ENCODE results near the gene CUL7. TPM values are rescaled to one million over a fixed set of nuclear protein-coding genes. Genes with fewer than 3 reads are reported as not detected.

Gene CUL7
- total RNA-seq, 1 donor from 2014 or later = 20.1 TPM

- Histone ChIP-seq H3K4me3 (peak overlapping the region; percentile 74), H3K36me3 (no peaks in the 10 kb centered on the region), H3K27me3 (no peaks in the 10 kb centered on the region), H3K9me3 (no peaks in the 10 kb centered on the region), H3K4me1 (peaks cover 14% of the 10 kb centered on the region), H3K27ac (peak overlapping the region; percentile 73)
- intact Hi-C loops (cut with DNase I) = loop anchor here (10.0 kb wide), 1 partner anchor 68 kb away; no protein-coding TSS in a partner anchor
- no peak for TF ChIP-seq CTCF (IDR thresholded peaks at IDR 0.05)
- peak; percentile 74 for DNase-seq
- peak; percentile 43 for ATAC-seq
These were observed 23.0 kb upstream of the CUL7 start for GRCh38 chr6:43076464-43077332.

GRCh38 chr6:43075670-43076463 is 22.2 kb upstream of the CUL7 start, which contains the start of gene PTK7:
Gene PTK7, plus strand, starts transcription at chr6:43076314. Its CDS starts 175 bp downstream, at chr6:43076489.
- no peaks in the 10 kb centered on the region for H3K27me3 ChIP-seq
- peak within 1 kb of the TSS; percentile 74 for H3K4me3 ChIP-seq
- H3K9me3 ChIP-seq = no peaks in the 10 kb centered on the region
- peak; percentile 85 for DNase-seq
- no peaks in the 10 kb centered on the region for H3K36me3 ChIP-seq
- peaks cover 14% of the 10 kb centered on the region for H3K4me1 ChIP-seq
- peak; percentile 83 for ATAC-seq
- H3K27ac ChIP-seq = peak within 1 kb of the TSS; percentile 73
- intact Hi-C loops (cut with DNase I) = loop anchor here (10.0 kb wide), 1 partner anchor 69 kb away; no protein-coding TSS in a partner anchor
- no peak for TF ChIP-seq CTCF (IDR thresholded peaks at IDR 0.05)

- no peak for TF ChIP-seq CTCF (IDR thresholded peaks at IDR 0.05)
- H3K36me3 ChIP-seq = no peaks in the 10 kb centered on the region
- intact Hi-C loops (cut with DNase I) = loop anchor here (10.0 kb wide), 1 partner anchor 70 kb away; no protein-coding TSS in a partner anchor
- no peaks in the 10 kb centered on the region for H3K9me3 ChIP-seq
- H3K4me3 ChIP-seq = no peak overlapping the region
- peaks cover 14% of the 10 kb centered on the region for H3K4me1 ChIP-seq
- peak; percentile 46 for ATAC-seq
- no peak for DNase-seq
- no peak overlapping the region for H3K27ac ChIP-seq
- no peaks in the 10 kb centered on the region for H3K27me3 ChIP-seq
These were observed 21.4 kb upstream of the CUL7 start for GRCh38 chr6:43074847-43075669.

- Histone ChIP-seq H3K36me3 (peaks cover 21% of the 10 kb centered on the region), H3K27me3 (no peaks in the 10 kb centered on the region), H3K4me3 (no peak overlapping the region), H3K4me1 (no peaks in the 10 kb centered on the region), H3K27ac (no peak overlapping the region), H3K9me3 (no peaks in the 10 kb centered on the region)
- intact Hi-C loops (cut with DNase I) = loop anchor here (10.0 kb wide), 1 partner anchor 75 kb away; no protein-coding TSS in a partner anchor
- ATAC-seq (peak; percentile 75), DNase-seq (no peak)
- peak; percentile 48 for TF ChIP-seq CTCF (IDR thresholded peaks at IDR 0.05)
These were observed 16.5 kb upstream of the CUL7 start for GRCh38 chr6:43070028-43070632.

GRCh38 chr6:43062818-43063217 is 9.2 kb upstream of the CUL7 start:
- Histone ChIP-seq H3K4me1 (peaks cover 20% of the 10 kb centered on the region), H3K27ac (no peak overlapping the region), H3K36me3 (peaks cover 38% of the 10 kb centered on the region), H3K27me3 (no peaks in the 10 kb centered on the region), H3K4me3 (no peak overlapping the region), H3K9me3 (no peaks in the 10 kb centered on the region)
- no peak for TF ChIP-seq CTCF (IDR thresholded peaks at IDR 0.05)
- DNase-seq = no peak
- intact Hi-C loops (cut with DNase I) = no loop called here
- ATAC-seq = no peak

Data from upper lobe of right lung (tissue), 1 donor.